Bronchial epithelial cell (primary cell): ENCODE data around the gene ACE2. TPM values are rescaled to one million over a fixed set of nuclear protein-coding genes. Genes with fewer than 3 reads are reported as not detected.

Experiments
- DNase-seq: peaks from one replicate; pipeline ENCODE4 v3.0.0-alpha.2; 2010; ENCODE audit warnings: low read depth
- FAIRE-seq: peaks from 2 replicates; lab custom pipeline; 2011; peaks lifted over from hg19 to GRCh38; lab: Jason Lieb, UNC
- H3K27me3 ChIP-seq: 2 replicates; pipeline ENCODE4 v1.5.1; 2011; ENCODE audit warnings: low read length; ENCODE audit not compliant: control insufficient read depth, insufficient read depth
- H3K36me3 ChIP-seq: 2 replicates; pipeline ENCODE4 v1.5.1; 2011; ENCODE audit warnings: low read length; ENCODE audit not compliant: control insufficient read depth, insufficient read depth
- H3K4me3 ChIP-seq: 2 replicates; pipeline ENCODE4 v1.5.1; 2011; ENCODE audit warnings: mild to moderate bottlenecking, low read depth, low read length, control low read depth
- CTCF ChIP-seq: IDR thresholded peaks from 2 replicates; pipeline ENCODE4 v1.5.1; 2011; ENCODE audit warnings: mild to moderate bottlenecking, moderate library complexity, low read length, control low read depth, inconsistent platforms; ENCODE audit not compliant: insufficient read depth, severe bottlenecking
- total RNA-seq: library from RNA; depleted of rRNA; stranded (reverse); fragments of >200 nt; gene quantifications from 2 replicates; pipeline ENCODE4 v1.2.1, GENCODE V29; 2014

Gene ACE2
- total RNA-seq, 1 donor from 2014 or later, result not detected

- Histone ChIP-seq H3K27me3 (no peaks in the 10 kb centered on the region), H3K36me3 (no peaks in the 10 kb centered on the region), H3K4me3 (no peak overlapping the region)
- FAIRE-seq, result no peak
- DNase-seq, result no peak
- no peak for TF ChIP-seq CTCF
Measured at GRCh38 chrX:15643786-15644559, 43.2 kb upstream of the ACE2 start.

GRCh38 chrX:15631637-15632036 is 30.9 kb upstream of the ACE2 start:
- no peak overlapping the region for H3K4me3 ChIP-seq
- no peaks in the 10 kb centered on the region for H3K27me3 ChIP-seq
- DNase-seq (no peak), FAIRE-seq (no peak)
- H3K36me3 ChIP-seq, result no peaks in the 10 kb centered on the region
- TF ChIP-seq CTCF, result no peak

- no peak for DNase-seq
- no peak for FAIRE-seq
- Histone ChIP-seq H3K27me3 (no peaks in the 10 kb centered on the region), H3K36me3 (no peaks in the 10 kb centered on the region), H3K4me3 (no peak overlapping the region)
- TF ChIP-seq CTCF, result no peak
Measured at GRCh38 chrX:15623054-15623453, 22.3 kb upstream of the ACE2 start.

GRCh38 chrX:15619053-15619755 is 18.4 kb upstream of the ACE2 start:
- Histone ChIP-seq H3K36me3 (no peaks in the 10 kb centered on the region), H3K27me3 (no peaks in the 10 kb centered on the region), H3K4me3 (no peak overlapping the region)
- FAIRE-seq, result no peak
- peak; percentile 86 for DNase-seq
- no peak for TF ChIP-seq CTCF

GRCh38 chrX:15617111-15617510 is 16.4 kb upstream of the ACE2 start:
- no peak for TF ChIP-seq CTCF
- H3K4me3 ChIP-seq, result no peak overlapping the region
- H3K36me3 ChIP-seq, result no peaks in the 10 kb centered on the region
- FAIRE-seq (no peak), DNase-seq (no peak)
- H3K27me3 ChIP-seq, result no peaks in the 10 kb centered on the region
